Subcutaneous abdominal adipose tissue (tissue), 5 donors: ENCODE results near the gene DIPK1B.
A peak's percentile ranks its signal among the peaks of the same experiment; 100 is the strongest.

Experiments
- H3K27ac ChIP-seq: one replicate; pipeline ENCODE4 v1.7.0; 2013; ENCODE audit warnings: low read depth, mild to moderate bottlenecking, inconsistent platforms, low read length, moderate library complexity
- H3K27me3 ChIP-seq, 5 donors: one replicate each; pipeline ENCODE4 v1.7.0; 2013; ENCODE audit warnings: low read length in 5 of 5, inconsistent platforms in 1 of 5; ENCODE audit not compliant: control insufficient read depth in 5 of 5, insufficient read depth in 4 of 5
- H3K36me3 ChIP-seq, 5 donors: one replicate each; pipeline ENCODE4 v1.7.0; 2013; ENCODE audit warnings: low read length in 5 of 5; ENCODE audit not compliant: control insufficient read depth in 5 of 5, insufficient read depth in 5 of 5
- H3K4me1 ChIP-seq, 5 donors: one replicate each; pipeline ENCODE4 v1.7.0; 2013; ENCODE audit warnings: low read length in 5 of 5, mild to moderate bottlenecking in 3 of 5, moderate library complexity in 1 of 5; ENCODE audit not compliant: control insufficient read depth in 5 of 5, insufficient read depth in 5 of 5
- H3K4me3 ChIP-seq, 5 donors: one replicate each; pipeline ENCODE4 v1.7.0; 2013; ENCODE audit warnings: low read length in 5 of 5, low read depth in 1 of 5
- H3K9ac ChIP-seq, 5 donors: one replicate each; pipeline ENCODE4 v1.7.0; 2013; ENCODE audit warnings: low read length in 5 of 5, mild to moderate bottlenecking in 4 of 5, moderate library complexity in 3 of 5
- H3K9me3 ChIP-seq, 5 donors: one replicate each; pipeline ENCODE4 v1.7.0; 2013; ENCODE audit warnings: low read length in 5 of 5; ENCODE audit not compliant: control insufficient read depth in 5 of 5
- donor health status: healthy.
- donor health status: healthy.
- donor health status: healthy.
- donor health status: healthy.
- donor health status: healthy.

The DIPK1B gene

GRCh38 chr9:136681945-136682699, 30.2 kb upstream of the DIPK1B start:
- peaks cover 0 to 11% (median 8%) of the 10 kb centered on the region in 5 donors for H3K36me3 ChIP-seq
- H3K9me3 ChIP-seq = no peaks in the 10 kb centered on the region
- no peaks in the 10 kb centered on the region for H3K27me3 ChIP-seq
- peak overlapping the region in 4 of 5 donors; percentile 30 to 68 (median 57) for H3K9ac ChIP-seq
- H3K4me3 ChIP-seq = peak overlapping the region in 4 of 5 donors; percentile 11 to 83 (median 38)
- H3K4me1 ChIP-seq = peaks cover 2 to 93% (median 91%) of the 10 kb centered on the region in 5 donors
- H3K27ac ChIP-seq = peak overlapping the region; percentile 86

- Histone ChIP-seq H3K9ac (peak overlapping the region in 3 of 5 donors; percentile 48 to 68 (median 66)), H3K9me3 (no peaks in the 10 kb centered on the region), H3K36me3 (peaks cover 0 to 11% (median 4%) of the 10 kb centered on the region in 5 donors), H3K4me3 (peak overlapping the region in 3 of 5 donors; percentile 11 to 83 (median 41)), H3K27ac (peak overlapping the region; percentile 86), H3K27me3 (no peaks in the 10 kb centered on the region), H3K4me1 (peaks cover 2 to 91% (median 86%) of the 10 kb centered on the region in 5 donors)
These were observed 29.7 kb upstream of the DIPK1B start for GRCh38 chr9:136682710-136683109.

GRCh38 chr9:136683173-136683745, 29.1 kb upstream of the DIPK1B start:
- H3K36me3 ChIP-seq = peaks cover 0 to 11% (median under 1%) of the 10 kb centered on the region in 5 donors
- H3K27me3 ChIP-seq = no peaks in the 10 kb centered on the region
- peaks cover 2 to 91% (median 86%) of the 10 kb centered on the region in 5 donors for H3K4me1 ChIP-seq
- no peaks in the 10 kb centered on the region for H3K9me3 ChIP-seq
- peak overlapping the region; percentile 70 to 93 (median 79) for H3K4me3 ChIP-seq
- peak overlapping the region; percentile 86 for H3K27ac ChIP-seq
- H3K9ac ChIP-seq = peak overlapping the region in 1 of 5 donors; percentile 97

- H3K27ac ChIP-seq = peak overlapping the region; percentile 86
- peak overlapping the region; percentile 70 to 93 (median 79) for H3K4me3 ChIP-seq
- no peaks in the 10 kb centered on the region for H3K9me3 ChIP-seq
- peaks cover 0 to 11% (median 0%) of the 10 kb centered on the region in 5 donors for H3K36me3 ChIP-seq
- H3K27me3 ChIP-seq = no peaks in the 10 kb centered on the region
- peaks cover 3 to 91% (median 86%) of the 10 kb centered on the region in 5 donors for H3K4me1 ChIP-seq
- H3K9ac ChIP-seq = peak overlapping the region in 3 of 5 donors; percentile 49 to 97 (median 88)
These were observed 28.6 kb upstream of the DIPK1B start for GRCh38 chr9:136683755-136684154.

- H3K27ac ChIP-seq = peak overlapping the region; percentile 86
- H3K4me3 ChIP-seq = peak overlapping the region; percentile 73 to 93 (median 79)
- peaks cover 3 to 91% (median 86%) of the 10 kb centered on the region in 5 donors for H3K4me1 ChIP-seq
- peak overlapping the region; percentile 10 to 97 (median 88) for H3K9ac ChIP-seq
- peaks cover 0 to 11% (median 0%) of the 10 kb centered on the region in 5 donors for H3K36me3 ChIP-seq
- no peaks in the 10 kb centered on the region for H3K27me3 ChIP-seq
- no peaks in the 10 kb centered on the region for H3K9me3 ChIP-seq
These were observed 28.0 kb upstream of the DIPK1B start for GRCh38 chr9:136684339-136684738.

GRCh38 chr9:136684799-136685198, 27.6 kb upstream of the DIPK1B start:
- H3K36me3 ChIP-seq = peaks cover 0 to 8% (median 0%) of the 10 kb centered on the region in 5 donors
- no peaks in the 10 kb centered on the region for H3K27me3 ChIP-seq
- H3K27ac ChIP-seq = peak overlapping the region; percentile 86
- H3K4me1 ChIP-seq = peaks cover 3 to 89% (median 86%) of the 10 kb centered on the region in 5 donors
- peak overlapping the region; percentile 73 to 93 (median 79) for H3K4me3 ChIP-seq
- peak overlapping the region; percentile 16 to 97 (median 88) for H3K9ac ChIP-seq
- H3K9me3 ChIP-seq = no peaks in the 10 kb centered on the region

- Histone ChIP-seq H3K4me1 (peaks cover 2 to 89% (median 87%) of the 10 kb centered on the region in 5 donors), H3K4me3 (peak overlapping the region; percentile 73 to 93 (median 79)), H3K27me3 (no peaks in the 10 kb centered on the region), H3K36me3 (peaks cover 0 to 8% (median 0%) of the 10 kb centered on the region in 5 donors), H3K9ac (peak overlapping the region; percentile 16 to 97 (median 88)), H3K9me3 (no peaks in the 10 kb centered on the region), H3K27ac (peak overlapping the region; percentile 86)
These were observed 27.2 kb upstream of the DIPK1B start for GRCh38 chr9:136685216-136685615.

GRCh38 chr9:136685790-136686533, 26.4 kb upstream of the DIPK1B start:
- peaks cover 2 to 90% (median 88%) of the 10 kb centered on the region in 5 donors for H3K4me1 ChIP-seq
- peak overlapping the region; percentile 86 for H3K27ac ChIP-seq
- H3K9ac ChIP-seq = peak overlapping the region in 4 of 5 donors; percentile 51 to 97 (median 88)

GRCh38 chr9:136686534-136686793, 25.9 kb upstream of the DIPK1B start:
- peak overlapping the region; percentile 60 to 93 (median 79) for H3K4me3 ChIP-seq
- peak overlapping the region; percentile 86 for H3K27ac ChIP-seq
- peaks cover 2 to 85% (median 84%) of the 10 kb centered on the region in 5 donors for H3K4me1 ChIP-seq
- H3K9ac ChIP-seq = peak overlapping the region in 4 of 5 donors; percentile 51 to 97 (median 88)
- no peaks in the 10 kb centered on the region for H3K9me3 ChIP-seq
- peaks cover 0 to 8% (median 0%) of the 10 kb centered on the region in 5 donors for H3K36me3 ChIP-seq
- no peaks in the 10 kb centered on the region for H3K27me3 ChIP-seq

More at GRCh38 chr9:136685790-136686533, 26.4 kb upstream of the DIPK1B start:
- Histone ChIP-seq H3K36me3 (peaks cover 0 to 8% (median 0%) of the 10 kb centered on the region in 5 donors), H3K27me3 (no peaks in the 10 kb centered on the region), H3K4me3 (peak overlapping the region; percentile 60 to 93 (median 79)), H3K9me3 (no peaks in the 10 kb centered on the region)
